Activated CD8-positive, alpha-beta memory T cell treated with anti-CD3 and anti-CD28 coated beads for 4 hours (primary cell): ENCODE data around the gene RAB40AL.
A peak's percentile ranks its signal among the peaks of the same experiment; 100 is the strongest.
"Not testable (repeated sequence)": the region's sequence is repeated elsewhere in the genome, so short reads cannot be mapped to it uniquely, and the experiment has no call there.

Experiments used
- DNase-seq, 2 donors: peaks; one replicate each; pipeline ENCODE4 v3.0.0-alpha.2; 2020; ENCODE audit warnings: low read depth in 2 of 2

The RAB40AL gene, protein sequence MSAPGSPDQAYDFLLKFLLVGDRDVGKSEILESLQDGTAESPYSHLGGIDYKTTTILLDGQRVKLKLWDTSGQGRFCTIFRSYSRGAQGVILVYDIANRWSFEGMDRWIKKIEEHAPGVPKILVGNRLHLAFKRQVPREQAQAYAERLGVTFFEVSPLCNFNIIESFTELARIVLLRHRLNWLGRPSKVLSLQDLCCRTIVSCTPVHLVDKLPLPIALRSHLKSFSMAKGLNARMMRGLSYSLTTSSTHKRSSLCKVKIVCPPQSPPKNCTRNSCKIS

DNA sequence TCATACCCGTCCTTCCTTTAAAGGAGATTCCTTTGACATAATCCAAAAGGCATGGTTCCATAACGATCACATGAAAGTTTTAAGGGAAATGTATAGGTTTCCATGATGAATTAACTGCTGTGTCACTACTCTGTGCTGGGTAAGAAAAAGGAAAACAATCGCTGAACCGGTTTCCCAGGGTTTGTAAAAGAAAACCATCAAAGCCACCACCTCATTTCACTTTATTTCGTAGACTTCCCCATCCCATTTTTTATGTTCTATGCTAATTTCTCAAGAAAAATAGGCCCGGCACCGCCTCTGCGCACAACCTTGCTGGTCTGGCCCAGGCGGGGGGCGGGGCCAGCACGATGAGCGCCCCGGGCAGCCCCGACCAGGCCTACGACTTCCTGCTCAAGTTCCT is at the start of gene RAB40AL:
Gene RAB40AL, plus strand, starts transcription at position 301 of the 400 bp plus-strand sequence. Its CDS starts 47 bp downstream, at position 348.
- not testable (repeated sequence) for DNase-seq

DNA sequence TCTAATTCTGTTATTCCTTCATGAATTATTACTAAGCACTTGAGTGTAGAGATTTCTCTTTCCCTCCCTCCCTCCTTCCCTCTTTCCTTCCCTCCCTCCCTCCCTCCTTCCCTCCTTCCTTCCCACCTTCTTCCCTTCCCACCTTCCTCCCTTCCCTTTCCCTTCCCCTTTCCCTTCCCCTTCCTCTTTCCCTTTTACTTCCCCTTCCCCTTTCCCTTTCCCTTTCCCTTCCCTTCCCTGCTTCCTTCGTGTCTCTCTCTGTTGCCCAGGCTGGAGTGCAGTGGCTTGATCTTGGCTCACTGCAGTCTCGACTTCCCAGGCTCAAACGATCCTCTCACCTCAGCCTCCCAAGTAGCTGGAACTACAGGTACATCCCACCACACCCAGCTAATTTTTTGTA is 49.4 kb upstream of the RAB40AL start:
- no peak for DNase-seq

DNA sequence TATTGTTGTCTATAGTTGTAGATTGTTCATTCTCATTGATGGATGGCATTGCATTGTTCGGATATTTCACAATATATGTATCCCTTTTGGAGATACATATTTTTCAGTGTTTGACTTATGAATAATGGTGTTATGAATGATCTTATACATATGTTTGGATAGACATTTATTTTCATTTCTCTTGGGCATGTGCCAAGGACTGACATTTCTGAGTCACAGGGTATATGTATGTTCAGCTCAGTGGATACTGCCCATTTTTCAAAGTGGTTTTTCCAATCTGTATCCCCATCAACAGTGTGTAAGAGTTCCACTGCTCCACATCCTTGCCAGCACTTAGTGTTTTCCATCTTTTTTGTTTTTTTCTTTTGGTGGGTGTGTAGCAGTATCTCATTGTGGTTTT is 45.0 kb upstream of the RAB40AL start:
- DNase-seq = no peak

DNA sequence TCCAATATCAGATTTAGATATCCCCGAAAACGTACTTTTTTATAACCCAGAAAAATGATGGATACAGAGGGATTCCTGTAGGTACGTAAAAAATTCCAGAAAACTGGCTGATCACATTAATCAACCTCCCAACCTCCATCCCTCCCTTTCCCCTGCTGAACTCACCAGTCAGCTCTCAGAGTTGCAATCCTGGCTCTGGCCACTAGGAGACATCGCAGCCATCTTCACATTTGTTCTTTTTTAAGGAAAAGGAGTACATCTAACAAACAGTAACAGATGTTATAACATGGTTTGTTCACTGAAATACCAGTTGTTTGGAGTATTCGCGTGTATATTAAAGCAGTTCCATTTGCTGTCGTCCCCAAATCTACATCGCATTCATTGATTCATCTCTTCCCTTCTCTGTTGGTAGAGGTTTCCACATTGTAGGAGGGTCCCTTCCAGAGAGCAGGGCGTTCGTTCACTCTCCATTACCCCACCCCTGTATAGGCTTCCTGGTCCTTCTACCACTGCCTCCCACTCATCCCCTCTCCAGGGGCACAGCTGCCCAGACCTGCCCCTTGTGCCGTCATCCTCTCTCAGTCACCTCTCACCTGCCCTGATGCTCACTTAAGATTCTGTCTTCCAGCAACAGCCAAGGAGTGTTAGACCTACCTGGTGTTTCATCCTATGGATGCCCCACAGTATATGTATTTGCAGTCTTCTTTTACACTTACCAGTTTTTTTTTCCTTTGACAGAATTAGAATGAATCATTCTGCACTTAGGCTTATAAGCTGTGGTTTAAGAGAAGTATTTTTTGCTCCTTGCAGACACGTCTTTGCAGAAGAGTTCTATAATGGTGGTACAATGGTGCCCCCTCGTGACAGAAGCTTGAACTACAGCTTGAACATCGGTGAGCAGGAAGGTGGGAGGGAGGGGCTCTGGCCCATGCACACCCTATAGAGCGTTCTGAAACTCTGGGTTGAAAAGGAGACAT is 36.8 kb upstream of the RAB40AL start:
- DNase-seq = peak; percentile 12 to 43

DNA sequence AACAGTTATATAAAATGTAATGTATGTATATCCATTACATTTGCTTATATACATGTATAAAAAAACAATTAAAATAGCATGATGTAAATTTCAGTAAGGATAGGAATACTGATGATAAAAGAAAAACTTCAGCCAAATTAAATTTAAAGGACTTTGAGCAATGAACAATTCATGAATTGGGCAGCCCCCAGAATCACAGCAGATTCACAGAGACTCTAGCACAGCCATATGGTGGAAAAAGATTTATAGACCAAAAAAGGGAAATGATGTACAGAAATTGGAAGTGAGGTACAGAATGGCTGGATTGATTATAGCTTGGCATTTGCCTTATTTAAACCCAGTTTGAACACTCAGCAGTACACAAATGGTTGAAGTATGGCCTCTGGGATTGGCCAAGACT is 34.7 kb upstream of the RAB40AL start:
- DNase-seq = no peak

DNA sequence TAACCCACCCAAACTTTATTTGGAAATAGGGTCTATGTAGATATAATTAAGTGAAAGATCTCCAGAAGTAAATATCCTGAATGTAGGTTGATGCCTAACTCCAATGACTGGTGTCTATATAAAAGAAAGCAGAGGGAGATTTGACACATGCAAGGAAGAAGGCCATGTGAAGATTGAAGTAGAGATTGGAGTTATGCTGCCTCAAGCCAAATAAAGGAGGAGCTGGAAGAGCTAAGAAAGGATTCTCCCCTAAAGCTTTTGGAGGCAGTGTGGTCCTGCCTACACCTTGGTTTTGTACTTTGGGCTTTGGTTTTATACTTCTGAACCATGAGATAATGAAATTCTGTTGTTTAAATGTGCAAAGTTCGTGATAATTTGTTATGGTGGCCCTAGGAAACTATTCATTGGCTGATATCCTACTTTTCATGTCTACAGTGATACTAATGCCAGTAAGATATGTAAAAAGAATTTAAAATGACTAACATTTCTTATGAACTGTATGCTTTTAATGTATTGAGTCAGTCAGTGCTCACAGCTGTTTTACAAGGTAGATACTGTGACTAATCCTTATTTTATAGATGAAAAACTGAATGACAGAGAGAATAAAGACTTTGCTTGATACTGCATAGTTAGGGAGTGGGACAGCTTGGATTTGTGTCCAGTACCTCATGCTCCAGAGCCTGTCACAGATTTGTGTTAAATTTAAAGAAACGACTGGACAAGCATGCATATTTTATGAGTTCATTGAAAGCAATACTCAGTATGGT is 5.9 kb upstream of the RAB40AL start:
- no peak for DNase-seq

DNA sequence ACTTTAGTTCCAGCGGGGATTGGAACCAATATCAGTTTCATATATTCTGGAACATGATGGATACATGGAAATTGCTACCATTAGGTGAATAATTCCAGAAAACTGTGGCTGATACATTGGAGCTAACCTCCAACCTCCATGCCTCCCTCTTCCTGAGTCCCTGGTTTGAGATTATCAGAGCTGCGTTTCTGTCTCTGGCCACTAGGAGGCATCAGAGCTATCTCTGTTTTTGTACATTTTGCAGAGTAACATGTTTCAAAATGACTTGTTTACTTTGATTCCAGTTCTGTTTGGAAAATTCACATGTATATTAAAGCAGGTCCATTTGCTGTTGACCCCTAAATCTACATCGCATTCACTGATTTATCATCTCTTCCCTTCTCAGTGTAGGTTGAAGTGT is 2.4 kb upstream of the RAB40AL start:
- no peak for DNase-seq

DNA sequence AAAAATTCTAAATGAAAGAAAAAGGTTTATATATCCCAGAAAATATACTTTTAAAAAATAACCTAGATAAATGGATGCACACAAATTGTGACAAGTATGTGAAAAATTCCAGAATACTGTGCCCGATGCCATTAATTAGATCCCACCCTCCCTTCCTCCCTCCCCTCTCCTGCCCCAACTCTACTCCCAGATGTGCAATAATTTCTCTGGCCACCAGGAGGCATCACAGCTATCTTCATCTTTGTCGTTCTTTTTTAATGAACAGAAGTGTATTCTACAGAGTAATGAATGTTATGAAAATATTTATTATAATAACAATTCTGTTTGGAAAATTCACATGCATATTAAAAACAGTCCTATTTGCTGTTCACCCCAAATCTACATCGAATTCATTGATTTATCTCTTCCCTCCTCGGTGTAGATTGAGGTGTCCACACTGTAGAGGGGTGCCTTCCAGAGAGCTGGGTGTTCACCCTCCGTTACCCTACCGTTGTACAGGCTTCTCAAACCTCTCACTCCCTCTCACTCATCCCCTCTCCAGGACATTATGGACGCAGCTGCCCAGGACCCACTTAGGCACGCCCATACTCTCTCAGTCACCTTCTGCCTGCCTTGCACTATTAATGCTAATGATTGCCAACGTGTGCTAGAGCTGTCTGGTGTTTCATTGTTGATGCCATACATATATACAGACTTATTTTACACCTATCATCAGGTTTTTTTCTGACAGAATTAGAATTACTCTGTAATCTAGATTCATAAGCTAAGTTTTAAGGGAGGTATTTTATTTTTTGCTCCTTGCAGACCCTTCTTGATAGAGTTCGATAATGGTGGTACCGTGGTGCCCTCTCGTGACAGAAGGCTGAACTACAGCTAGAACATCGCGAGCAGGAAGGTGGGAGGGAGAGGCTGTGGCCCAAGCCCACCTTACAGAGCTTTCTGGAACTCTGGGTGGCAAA is 14.1 kb downstream of the RAB40AL start:
- peak; percentile 12 to 16 for DNase-seq

DNA sequence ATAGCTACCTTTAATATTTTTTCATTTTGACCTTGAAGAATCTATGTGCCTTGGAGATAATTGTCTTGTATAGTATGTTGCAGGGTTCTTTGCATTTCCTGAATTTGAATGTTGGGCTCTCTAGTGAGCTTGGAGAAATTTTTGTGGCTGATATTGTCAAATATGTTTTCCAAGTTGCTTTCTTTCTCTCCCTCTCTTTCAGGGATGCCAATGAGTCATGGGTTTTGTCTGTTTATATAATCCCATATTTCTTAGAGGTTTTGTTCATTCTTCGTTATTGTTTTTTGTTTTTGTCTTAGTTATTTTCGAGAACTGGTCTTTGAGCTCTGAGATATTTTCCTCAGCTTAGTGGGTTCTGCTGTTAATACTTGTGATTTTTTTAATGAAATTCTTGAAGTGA is 20.7 kb downstream of the RAB40AL start:
- DNase-seq = no peak

DNA sequence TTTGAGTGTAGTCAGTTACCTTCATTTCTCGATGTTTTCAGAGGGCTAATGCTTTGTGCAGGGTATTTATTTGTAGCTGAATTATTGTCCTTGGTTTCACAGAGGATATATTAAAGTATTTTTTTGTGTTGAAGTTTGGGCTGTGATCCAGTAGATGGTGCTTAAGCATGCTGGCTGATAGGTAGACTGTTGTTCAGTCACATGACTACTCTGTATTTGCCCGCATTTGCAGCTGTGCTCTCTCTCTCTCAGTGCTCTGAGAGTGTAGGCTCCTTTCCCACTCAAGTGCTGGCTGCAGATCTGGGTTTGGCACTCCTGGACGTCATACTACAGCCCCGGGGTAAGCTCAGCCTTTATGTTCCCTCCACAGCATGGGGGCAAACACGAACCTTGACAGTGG is 21.7 kb downstream of the RAB40AL start:
- DNase-seq = no peak

DNA sequence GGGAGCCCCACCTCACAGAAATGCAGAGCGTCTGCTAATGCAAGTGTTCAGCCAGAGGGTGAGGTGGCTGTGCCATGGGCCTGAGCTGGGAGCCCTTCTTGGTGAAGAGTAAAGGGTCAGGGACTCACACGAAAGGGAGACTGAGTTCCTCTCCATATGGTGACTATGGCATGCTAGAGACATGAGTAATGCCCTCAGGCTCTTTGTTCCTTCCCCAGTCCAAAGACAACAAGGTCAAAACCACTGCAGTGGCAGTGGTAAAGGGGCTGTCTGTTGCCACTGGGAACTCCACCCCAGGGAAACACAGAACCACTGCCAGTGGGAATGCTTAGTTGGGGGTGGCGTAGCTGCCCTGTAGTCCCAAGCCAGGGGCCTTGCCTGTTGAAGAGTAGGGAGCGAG is 22.4 kb downstream of the RAB40AL start:
- DNase-seq = no peak

DNA sequence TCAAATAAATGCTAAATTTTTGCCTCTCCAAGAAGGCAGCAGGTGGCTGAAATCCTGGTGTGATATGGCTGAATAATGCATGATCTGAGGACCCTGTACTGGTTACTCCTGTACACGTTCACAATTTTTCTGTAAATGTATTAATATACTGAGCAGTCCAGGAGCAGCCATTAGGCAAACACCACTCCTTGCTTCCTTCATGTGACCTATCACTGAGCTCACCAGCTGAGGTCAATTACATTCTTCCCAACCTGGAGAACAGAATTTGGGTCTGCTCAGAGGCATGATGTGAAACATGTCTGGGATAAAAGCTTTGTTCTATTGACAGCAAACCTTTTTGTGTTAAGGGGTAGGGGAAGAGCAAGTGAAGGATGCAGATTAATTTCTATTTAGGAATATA is 26.9 kb downstream of the RAB40AL start:
- no peak for DNase-seq

DNA sequence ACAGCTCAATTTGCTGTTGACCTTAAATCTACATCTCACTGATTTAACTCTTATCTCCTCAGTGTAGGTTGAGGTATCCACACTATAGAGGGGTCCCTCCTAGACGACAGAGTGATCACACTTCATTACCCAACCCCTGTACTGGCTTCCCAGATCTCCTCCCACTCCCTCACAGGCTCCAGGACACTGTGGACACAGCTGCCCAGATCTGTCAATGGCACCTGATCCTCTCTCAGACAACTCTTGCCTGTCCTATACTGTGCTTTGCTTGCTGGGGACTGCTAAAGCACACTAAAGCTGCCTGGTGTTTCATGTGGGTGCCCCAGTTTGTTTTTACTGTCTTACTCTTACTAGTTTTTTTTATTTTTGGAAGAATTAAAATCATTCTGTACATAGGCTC is 27.9 kb downstream of the RAB40AL start:
- DNase-seq = no peak

DNA sequence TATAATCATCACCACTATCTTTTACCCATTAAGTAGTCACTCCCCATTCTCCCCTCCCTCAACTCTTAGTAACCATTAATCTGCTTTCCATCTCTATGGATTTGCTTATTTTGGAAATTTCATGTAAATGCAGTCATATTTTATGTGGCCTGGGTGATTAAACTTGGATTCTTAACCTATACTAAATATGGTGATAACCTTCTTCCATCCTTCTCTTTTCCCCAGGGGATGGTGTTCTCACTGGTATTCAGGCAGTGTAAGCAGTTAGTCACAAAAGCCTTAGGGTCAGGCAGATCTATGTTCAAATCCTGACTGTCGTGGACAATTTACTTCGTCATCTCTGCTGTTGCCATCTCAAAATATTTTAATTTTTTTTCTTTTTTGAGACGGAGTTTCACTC is 29.6 kb downstream of the RAB40AL start:
- no peak for DNase-seq

DNA sequence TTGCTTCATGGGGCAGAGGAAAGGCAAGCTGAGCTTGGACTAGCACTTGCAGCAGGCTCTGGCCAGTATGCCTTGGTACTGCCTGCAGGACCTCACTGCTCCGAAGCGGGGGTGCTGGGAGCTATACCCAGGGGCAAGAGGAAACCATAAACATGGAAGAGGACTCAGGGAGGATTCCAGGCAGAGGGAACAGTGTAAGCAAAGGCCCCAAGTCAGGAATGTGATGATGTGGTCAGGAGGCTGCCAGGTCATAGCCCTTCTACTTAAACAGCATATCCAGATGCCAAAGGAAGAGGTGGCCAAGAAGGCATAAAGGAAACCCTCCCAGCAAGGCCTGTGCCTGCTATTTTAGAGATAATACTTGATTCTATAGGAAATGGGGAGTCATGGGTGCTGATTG is 31.1 kb downstream of the RAB40AL start:
- no peak for DNase-seq

DNA sequence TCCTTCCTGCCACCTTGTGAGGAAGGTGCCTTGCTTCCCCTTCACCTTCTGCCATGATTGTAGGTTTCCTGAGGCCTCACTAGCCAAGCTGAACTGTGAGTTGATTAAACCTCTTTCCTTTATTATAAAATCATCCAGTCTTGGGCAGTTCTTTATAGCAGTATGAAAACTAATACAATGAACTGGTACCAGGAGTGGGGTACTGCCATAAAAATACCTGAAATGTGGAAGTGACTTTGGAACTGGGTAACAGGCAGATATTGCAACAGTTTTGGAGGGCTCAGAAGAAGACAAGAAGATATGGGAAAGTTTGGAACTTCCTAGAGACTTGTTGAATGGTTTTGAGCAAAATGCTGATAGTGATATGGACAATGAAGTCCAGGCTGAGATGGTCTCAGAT is 34.5 kb downstream of the RAB40AL start:
- DNase-seq = not testable (repeated sequence)

DNA sequence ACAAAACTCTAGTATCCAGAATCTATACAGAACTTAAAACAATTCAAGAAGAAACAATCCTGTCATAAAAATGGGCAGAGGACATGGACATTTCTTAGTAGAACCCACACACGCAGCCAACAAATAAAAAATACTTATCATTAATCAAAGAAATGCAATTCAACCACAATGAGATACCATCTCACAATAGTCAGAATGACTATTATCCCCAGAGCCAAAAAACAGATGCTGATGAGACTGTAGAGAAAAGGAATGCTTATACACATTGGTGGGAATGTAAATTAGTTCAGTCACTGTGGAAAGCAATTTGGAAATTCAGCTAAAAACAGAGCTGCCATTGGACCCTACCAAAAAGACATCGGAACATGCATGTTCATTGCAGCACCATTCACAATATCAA is 37.9 kb downstream of the RAB40AL start:
- DNase-seq = no peak

DNA sequence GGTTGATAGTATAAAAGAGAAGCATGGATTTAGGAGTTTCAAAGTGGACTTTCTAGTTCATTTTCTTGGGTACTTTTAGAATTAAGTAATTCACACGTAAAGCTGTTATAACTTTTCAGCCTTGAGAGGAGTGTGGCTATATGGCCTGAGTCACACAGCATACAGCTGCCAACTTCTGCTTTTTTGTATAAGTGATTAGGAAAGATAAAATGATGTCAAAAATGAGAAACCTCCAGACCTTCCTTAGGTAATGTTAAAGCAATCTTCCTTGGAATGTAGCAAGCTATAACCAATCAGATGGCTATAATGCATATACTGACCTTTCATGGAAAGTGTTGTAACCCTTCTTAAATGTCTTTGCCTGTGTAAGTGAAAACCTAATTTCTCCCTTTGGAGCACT is 39.2 kb downstream of the RAB40AL start:
- DNase-seq = no peak

DNA sequence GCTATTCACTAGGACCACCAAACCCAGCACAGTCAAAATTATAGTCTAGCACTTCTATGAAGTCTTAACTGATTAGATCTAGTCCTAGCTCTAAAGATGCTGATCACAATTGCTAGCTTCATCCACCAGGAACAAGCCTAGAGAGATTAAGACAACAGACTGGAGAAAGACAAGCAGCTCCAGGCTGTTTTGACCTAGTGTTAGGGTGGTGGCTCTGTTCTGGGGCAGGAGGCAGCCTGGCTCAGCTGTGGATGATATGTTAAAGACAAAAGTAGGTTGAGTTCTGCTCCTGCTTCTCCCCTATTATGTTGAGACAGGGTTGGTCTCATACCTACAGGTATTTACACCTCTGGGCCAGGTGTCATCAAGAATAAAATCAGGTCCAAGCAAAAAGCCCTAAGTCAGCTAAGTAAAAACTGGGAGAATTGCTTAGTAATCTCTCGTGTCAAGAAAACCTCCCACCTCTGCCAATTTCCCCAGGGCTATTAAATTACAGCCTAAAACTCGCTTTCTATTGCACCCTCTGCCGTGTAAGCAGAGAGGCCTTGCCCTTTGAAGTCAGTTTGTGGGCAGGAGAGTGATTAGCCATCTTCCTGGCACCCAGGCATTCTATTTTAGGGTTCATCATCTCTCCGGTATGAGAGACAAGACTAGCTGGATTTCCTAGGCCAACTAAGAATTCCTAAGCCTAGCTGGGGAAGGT is 39.9 kb downstream of the RAB40AL start:
- DNase-seq = no peak

DNA sequence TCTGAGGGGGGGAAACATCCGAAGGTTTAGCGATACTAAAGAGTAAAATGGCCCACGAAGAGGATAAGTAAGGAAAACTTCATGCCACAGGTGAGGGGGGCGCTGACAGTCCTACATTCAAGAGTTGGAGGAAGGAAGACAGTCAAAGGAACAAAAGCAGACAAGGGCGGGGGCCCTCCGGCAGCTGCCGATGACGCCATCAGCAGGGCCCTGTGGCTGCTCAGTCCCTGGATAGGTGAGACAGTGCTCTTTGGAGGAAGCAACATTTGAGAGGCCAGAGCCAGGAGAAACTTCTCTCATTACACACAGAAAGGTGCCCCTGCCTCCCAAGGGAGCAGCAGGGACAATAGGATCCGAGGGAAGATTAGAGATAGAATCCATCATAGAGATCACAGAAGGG is 41.5 kb downstream of the RAB40AL start:
- no peak for DNase-seq
